ENCODE data around the gene ZNF423. TPM values are rescaled to one million over a fixed set of nuclear protein-coding genes. Genes with fewer than 3 reads are reported as not detected.
"Not testable (repeated sequence)": the region's sequence is repeated elsewhere in the genome, so short reads cannot be mapped to it uniquely, and the experiment has no call there.

The ZNF423 gene
- total RNA-seq, 1 donor from 2014 or later = 49.8 TPM

GRCh38 chr16:49684696-49685095 is 171.2 kb downstream of the ZNF423 start:
- Mint-ChIP-seq H3K27ac (no peak overlapping the region), H3K27me3 (no peaks in the 10 kb centered on the region), H3K9me3 (ENCODE audit: low read depth) (no peaks in the 10 kb centered on the region), H3K4me3 (ENCODE audit: low read depth) (no peak overlapping the region), H3K4me1 (ENCODE audit: low read depth) (no peaks in the 10 kb centered on the region), H3K36me3 (ENCODE audit: insufficient read depth) (peaks cover 10% of the 10 kb centered on the region)
- no peak for TF ChIP-seq CTCF (IDR thresholded peaks at IDR 0.05; ENCODE audit: unreplicated experiment)
- no peak for DNase-seq (ENCODE audit: low spot score, unreplicated experiment)

- Mint-ChIP-seq H3K9me3 (ENCODE audit: low read depth) (no peaks in the 10 kb centered on the region), H3K27ac (no peak overlapping the region), H3K4me1 (ENCODE audit: low read depth) (no peaks in the 10 kb centered on the region), H3K36me3 (ENCODE audit: insufficient read depth) (peaks cover 8% of the 10 kb centered on the region), H3K27me3 (no peaks in the 10 kb centered on the region), H3K4me3 (ENCODE audit: low read depth) (no peak overlapping the region)
- no peak for DNase-seq (ENCODE audit: low spot score, unreplicated experiment)
- no peak for TF ChIP-seq CTCF (IDR thresholded peaks at IDR 0.05; ENCODE audit: unreplicated experiment)
These were observed 173.2 kb downstream of the ZNF423 start for GRCh38 chr16:49682577-49683165.

- Mint-ChIP-seq H3K4me1 (ENCODE audit: low read depth) (no peaks in the 10 kb centered on the region), H3K27ac (no peak overlapping the region), H3K36me3 (ENCODE audit: insufficient read depth) (peaks cover 8% of the 10 kb centered on the region), H3K4me3 (ENCODE audit: low read depth) (no peak overlapping the region), H3K27me3 (no peaks in the 10 kb centered on the region), H3K9me3 (ENCODE audit: low read depth) (no peaks in the 10 kb centered on the region)
- DNase-seq (ENCODE audit: low spot score, unreplicated experiment) = no peak
- no peak for TF ChIP-seq CTCF (IDR thresholded peaks at IDR 0.05; ENCODE audit: unreplicated experiment)
These were observed 174.6 kb downstream of the ZNF423 start for GRCh38 chr16:49681217-49681883.

DNA sequence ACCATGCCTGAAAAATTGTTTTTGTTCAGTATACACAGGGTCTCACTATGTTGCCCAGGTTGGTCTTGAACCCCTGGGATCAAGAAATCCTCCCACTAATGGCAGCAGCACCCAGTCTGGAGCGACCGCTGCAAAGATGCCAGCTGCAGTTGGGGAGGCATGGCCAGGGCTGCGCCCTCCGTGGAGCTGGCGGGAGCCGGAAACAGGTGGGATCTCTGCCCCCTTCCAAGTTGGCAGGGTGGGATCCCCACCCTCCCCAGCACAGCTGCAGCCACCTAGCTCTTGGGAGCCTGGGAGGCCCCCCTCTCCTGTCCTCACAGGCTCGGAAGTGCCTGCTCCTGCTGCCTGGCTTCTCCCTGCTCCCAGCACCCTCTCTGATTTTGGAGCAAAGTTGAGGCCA is 176.8 kb downstream of the ZNF423 start:
- Mint-ChIP-seq H3K27me3 (no peaks in the 10 kb centered on the region), H3K4me1 (ENCODE audit: low read depth) (no peaks in the 10 kb centered on the region), H3K36me3 (ENCODE audit: insufficient read depth) (peaks cover 8% of the 10 kb centered on the region), H3K4me3 (ENCODE audit: low read depth) (no peak overlapping the region), H3K27ac (no peak overlapping the region), H3K9me3 (ENCODE audit: low read depth) (no peaks in the 10 kb centered on the region)
- TF ChIP-seq CTCF (IDR thresholded peaks at IDR 0.05; ENCODE audit: unreplicated experiment) = no peak
- no peak for DNase-seq (ENCODE audit: low spot score, unreplicated experiment)

DNA sequence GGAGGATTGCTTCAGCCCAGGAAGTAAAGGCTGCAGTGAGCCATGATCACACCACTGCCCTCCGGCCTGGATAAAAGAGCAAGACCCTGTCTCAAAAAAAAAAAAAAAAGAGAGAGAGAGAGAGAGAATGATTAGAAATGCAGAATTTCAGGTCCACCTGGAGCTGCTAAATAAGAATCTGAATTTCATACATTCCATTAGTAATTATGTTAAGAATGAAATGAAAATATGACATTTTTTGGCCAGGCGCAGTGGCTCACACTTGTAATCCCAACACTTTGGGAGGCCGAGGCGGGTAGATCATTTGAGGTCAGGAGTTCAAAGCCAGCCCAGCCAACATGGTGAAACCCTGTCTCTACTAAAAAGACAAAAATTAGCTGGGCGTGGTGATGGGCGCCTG is 178.3 kb downstream of the ZNF423 start:
- not testable (repeated sequence) for H3K9me3 Mint-ChIP-seq (ENCODE audit: low read depth); DNase-seq (ENCODE audit: low spot score, unreplicated experiment); H3K27me3 Mint-ChIP-seq; H3K27ac Mint-ChIP-seq; H3K36me3 Mint-ChIP-seq (ENCODE audit: insufficient read depth); H3K4me3 Mint-ChIP-seq (ENCODE audit: low read depth); H3K4me1 Mint-ChIP-seq (ENCODE audit: low read depth)

DNA sequence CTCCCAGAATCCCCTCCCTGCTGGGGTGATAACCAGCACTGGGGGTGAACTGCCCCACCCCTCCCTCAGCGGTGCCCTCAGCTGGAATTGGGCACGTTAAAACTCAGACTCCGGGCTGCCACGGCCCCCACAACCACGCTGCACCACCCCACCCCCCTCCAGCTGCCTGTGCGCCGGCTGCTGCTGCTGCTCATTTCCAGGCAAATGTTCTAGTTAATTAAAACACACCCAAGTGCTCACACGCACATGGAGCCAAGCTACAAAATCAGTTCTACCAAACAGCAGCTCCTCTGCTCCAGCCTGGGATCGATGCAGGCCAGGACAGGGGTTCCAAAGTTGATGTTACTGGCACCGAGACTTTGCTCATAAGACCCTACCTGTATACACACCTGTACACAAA is 180.5 kb downstream of the ZNF423 start:
- H3K9me3 Mint-ChIP-seq (ENCODE audit: low read depth) = no peaks in the 10 kb centered on the region
- no peak for TF ChIP-seq CTCF (IDR thresholded peaks at IDR 0.05; ENCODE audit: unreplicated experiment)
- no peak for DNase-seq (ENCODE audit: low spot score, unreplicated experiment)
- no peak overlapping the region for H3K4me3 Mint-ChIP-seq (ENCODE audit: low read depth)
- H3K36me3 Mint-ChIP-seq (ENCODE audit: insufficient read depth) = peaks cover 6% of the 10 kb centered on the region
- no peaks in the 10 kb centered on the region for H3K27me3 Mint-ChIP-seq
- no peaks in the 10 kb centered on the region for H3K4me1 Mint-ChIP-seq (ENCODE audit: low read depth)
- no peak overlapping the region for H3K27ac Mint-ChIP-seq
